Right lobe of liver (tissue), 4 donors: ENCODE data around the gene CAD.

Experiments used
- POLR2A ChIP-seq: fragments of 450-650 bp; IDR thresholded peaks from one replicate; pipeline ENCODE4 v1.6.1; 2017; ENCODE audit warnings: antibody characterized with exemption, mild to moderate bottlenecking
- TF ChIP-seq, protein P1 (sequence below), 4 donors: fragments of 200-600 bp in 3 of 4; fragments of 450-650 bp in 1 of 4; IDR thresholded peaks; one replicate each; pipeline versions ENCODE4 v1.5.1 to v1.8.0; 2016 to 2022; ENCODE audit warnings: antibody characterized with exemption in 4 of 4, mild to moderate bottlenecking in 2 of 4
- donor health status: DM: no; HTN: no; CAD: no.
- donor health status: DM: no; HTN: no; CAD: no.
- donor health status: DM: no; HTN: yes; CAD: no.

DNA sequence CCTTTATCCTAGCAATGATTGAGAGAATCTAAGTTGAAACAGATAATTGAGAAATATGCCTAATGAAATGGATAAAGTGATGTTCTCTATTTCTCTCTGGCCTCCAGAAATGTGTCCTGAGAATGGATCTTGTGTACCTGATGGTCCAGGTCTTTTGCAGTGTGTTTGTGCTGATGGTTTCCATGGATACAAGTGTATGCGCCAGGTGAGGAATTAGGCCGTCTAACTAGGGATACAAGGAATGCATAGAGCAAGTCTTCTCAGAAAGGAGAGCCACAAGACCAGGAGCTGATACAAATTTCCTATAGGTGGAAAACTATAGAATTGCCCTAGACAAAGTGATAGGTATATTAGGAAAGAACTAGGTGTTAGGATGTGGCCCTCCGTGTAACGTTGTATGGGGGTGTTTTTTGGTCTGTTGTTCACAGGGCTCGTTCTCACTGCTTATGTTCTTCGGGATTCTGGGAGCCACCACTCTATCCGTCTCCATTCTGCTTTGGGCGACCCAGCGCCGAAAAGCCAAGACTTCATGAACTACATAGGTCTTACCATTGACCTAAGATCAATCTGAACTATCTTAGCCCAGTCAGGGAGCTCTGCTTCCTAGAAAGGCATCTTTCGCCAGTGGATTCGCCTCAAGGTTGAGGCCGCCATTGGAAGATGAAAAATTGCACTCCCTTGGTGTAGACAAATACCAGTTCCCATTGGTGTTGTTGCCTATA is 592 bp upstream of the CAD start:
- TF ChIP-seq, protein P1, sequence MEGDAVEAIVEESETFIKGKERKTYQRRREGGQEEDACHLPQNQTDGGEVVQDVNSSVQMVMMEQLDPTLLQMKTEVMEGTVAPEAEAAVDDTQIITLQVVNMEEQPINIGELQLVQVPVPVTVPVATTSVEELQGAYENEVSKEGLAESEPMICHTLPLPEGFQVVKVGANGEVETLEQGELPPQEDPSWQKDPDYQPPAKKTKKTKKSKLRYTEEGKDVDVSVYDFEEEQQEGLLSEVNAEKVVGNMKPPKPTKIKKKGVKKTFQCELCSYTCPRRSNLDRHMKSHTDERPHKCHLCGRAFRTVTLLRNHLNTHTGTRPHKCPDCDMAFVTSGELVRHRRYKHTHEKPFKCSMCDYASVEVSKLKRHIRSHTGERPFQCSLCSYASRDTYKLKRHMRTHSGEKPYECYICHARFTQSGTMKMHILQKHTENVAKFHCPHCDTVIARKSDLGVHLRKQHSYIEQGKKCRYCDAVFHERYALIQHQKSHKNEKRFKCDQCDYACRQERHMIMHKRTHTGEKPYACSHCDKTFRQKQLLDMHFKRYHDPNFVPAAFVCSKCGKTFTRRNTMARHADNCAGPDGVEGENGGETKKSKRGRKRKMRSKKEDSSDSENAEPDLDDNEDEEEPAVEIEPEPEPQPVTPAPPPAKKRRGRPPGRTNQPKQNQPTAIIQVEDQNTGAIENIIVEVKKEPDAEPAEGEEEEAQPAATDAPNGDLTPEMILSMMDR (IDR thresholded peaks at IDR 0.05): no peak
- no peak for TF ChIP-seq POLR2A
